Glomerular visceral epithelial cell (primary cell): Measurements from ENCODE around the gene TRMT11.

Experiments used
- DNase-seq: peaks from one replicate; pipeline ENCODE4 v3.0.0-alpha.2; 2016; ENCODE audit errors: extremely low spot score

The TRMT11 gene

GRCh38 chr6:126075335-126076071 lies 89.2 kb downstream of the TRMT11 start:
- no peak for DNase-seq

GRCh38 chr6:126076992-126077664 lies 90.8 kb downstream of the TRMT11 start:
- DNase-seq, result no peak

- DNase-seq, result no peak
Observed at GRCh38 chr6:126077810-126078776, 91.8 kb downstream of the TRMT11 start.

GRCh38 chr6:126083875-126084274 lies 97.5 kb downstream of the TRMT11 start:
- no peak for DNase-seq

GRCh38 chr6:126086560-126086959 lies 100.2 kb downstream of the TRMT11 start:
- no peak for DNase-seq
